Fibroblast of skin of right biceps (primary cell): ENCODE results near the gene FBXO33.
"Not testable (repeated sequence)": the region's sequence is repeated elsewhere in the genome, so short reads cannot be mapped to it uniquely, and the experiment has no call there.

ENCODE experiments used
- DNase-seq: peaks from one replicate; pipeline ENCODE4 v3.0.0-alpha.2; 2013

Gene FBXO33

GRCh38 chr14:39369029-39369428, 63.2 kb downstream of the FBXO33 start:
- no peak for DNase-seq

- peak; percentile 74 for DNase-seq
Measured at GRCh38 chr14:39368261-39368959, 63.8 kb downstream of the FBXO33 start.

GRCh38 chr14:39367387-39367751, 64.9 kb downstream of the FBXO33 start:
- no peak for DNase-seq

DNA sequence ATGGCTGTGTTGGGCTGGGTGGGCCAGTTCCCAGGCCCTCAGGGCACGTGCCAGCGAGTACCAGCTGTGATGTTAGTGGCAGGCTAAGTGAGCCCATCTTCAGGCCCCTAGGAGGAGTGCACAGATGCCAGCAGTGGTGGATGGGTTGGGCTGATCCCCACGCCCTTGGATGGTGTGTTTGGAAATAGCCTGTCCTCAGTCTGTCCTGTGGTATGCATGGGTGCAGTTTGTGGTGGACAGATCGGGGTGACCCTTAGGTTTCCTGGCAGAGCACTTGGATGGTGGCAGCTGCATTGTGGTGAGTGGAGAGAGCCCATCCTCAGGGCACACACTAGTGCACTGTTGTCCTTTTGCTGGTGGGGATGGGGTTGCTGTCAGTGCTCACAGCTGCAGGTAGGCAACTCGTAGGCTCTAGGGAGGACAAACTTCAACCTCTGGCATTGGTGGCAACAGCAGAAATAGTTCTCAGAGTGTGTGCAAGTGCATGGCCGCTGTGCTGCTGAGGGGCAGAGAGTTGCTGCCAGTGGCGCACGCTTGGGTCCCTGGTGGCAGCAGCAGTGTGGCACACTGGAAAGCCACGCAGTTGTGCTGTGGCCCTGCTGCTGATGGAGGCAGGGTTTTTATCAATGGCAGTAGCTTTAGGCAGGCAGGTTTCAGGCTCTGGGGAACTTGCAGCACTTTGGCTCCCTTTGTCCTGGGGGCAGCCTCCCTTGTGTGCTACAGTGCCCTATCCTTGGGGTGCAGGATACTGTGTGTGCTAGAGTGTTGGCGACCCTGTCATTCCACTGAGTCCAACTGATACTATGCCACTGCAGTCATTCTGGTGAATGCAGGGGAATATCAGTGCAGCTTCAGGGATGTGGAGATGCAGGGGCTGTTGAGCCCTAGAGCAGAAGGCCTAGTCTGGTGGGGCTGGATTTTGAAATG, 65.5 kb downstream of the FBXO33 start:
- no peak for DNase-seq

DNA sequence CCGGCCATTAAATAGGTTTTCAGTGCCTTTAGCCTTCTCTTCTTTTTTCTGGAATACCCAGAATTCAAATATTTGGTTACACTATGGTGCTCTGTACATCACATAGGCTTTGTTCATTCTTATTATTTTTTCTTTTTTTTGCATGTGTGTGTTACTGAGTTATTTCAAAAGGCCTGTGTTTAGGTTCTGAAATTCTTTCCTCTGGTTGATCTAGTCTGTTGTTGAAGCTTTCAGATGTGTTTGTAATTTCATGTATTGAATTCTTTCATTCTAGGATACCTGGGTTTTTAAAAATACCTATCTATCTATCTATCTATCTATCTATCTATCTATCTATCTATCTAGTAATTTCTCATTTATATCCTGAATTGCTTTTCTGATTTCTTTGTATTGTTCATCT, 66.9 kb downstream of the FBXO33 start:
- no peak for DNase-seq

- no peak for DNase-seq
Measured at GRCh38 chr14:39364509-39364908, 67.7 kb downstream of the FBXO33 start.

GRCh38 chr14:39361556-39361955, 70.7 kb downstream of the FBXO33 start:
- not testable (repeated sequence) for DNase-seq

DNA sequence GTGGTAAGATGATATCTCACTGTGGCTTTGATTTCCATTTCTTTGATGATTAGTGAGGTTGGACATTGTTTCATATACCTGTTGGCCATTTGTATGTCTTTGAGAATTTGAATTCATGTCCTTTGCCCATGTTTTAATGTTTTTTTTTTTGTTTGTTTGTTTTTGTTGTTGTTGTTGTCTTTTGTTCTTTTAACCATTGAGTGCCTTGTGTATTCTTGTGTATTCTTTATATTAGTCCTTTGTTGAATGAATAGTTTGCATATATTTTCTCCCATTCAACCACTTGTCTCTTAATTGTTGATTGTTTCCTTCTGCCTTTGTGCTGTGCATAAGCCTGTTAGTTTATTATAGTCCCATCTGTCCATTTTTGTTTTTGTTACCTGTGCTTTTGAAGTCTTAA, 71.9 kb downstream of the FBXO33 start:
- no peak for DNase-seq

GRCh38 chr14:39359069-39359468, 73.2 kb downstream of the FBXO33 start:
- not testable (repeated sequence) for DNase-seq

- no peak for DNase-seq
Measured at GRCh38 chr14:39351708-39352107, 80.5 kb downstream of the FBXO33 start.

- DNase-seq: no peak
Measured at GRCh38 chr14:39350866-39351265, 81.4 kb downstream of the FBXO33 start.
